Measurements from ENCODE around the gene DHX40. TPM values are rescaled to one million over a fixed set of nuclear protein-coding genes. Genes with fewer than 3 reads are reported as not detected.
A peak's percentile ranks its signal among the peaks of the same experiment; 100 is the strongest.

Gene DHX40
- total RNA-seq, 1 donor = 76.4 TPM

DNA sequence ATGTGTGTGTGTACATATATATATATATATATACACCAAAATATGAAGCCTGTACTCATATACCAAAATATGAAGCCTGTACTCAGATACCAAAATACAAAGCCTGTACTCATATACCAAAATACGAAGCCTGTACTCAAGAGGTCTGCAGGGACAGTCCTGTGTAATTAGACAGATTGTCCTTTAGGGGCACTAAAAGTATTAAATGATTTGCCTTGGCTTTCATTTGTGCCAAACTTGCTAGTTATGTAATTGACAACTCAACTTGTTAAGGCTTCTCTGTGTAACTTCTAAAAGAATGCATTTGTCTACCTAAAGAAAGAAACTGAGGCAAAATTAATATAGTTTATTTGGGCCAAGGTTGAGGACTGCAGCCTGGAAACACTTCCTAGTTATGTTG lies 30.8 kb upstream of the DHX40 start:
- no peaks in the 10 kb centered on the region for H4K20me1 ChIP-seq (ENCODE audit: insufficient read depth, low read length)
- H3K79me2 ChIP-seq (ENCODE audit: insufficient read depth, low read length) = no peaks in the 10 kb centered on the region
- no peak overlapping the region for H3K4me3 ChIP-seq (ENCODE audit: insufficient read depth, low read length)
- peaks cover 2% of the 10 kb centered on the region for H3K27me3 ChIP-seq (ENCODE audit: insufficient read depth, low read length)
- H3K4me2 ChIP-seq (ENCODE audit: insufficient read depth, low read length) = no peak overlapping the region
- H3K27ac ChIP-seq (ENCODE audit: low read depth, low read length) = no peak overlapping the region
- no peaks in the 10 kb centered on the region for H3K9me3 ChIP-seq (ENCODE audit: low read depth, low read length)
- TF ChIP-seq, protein P1, sequence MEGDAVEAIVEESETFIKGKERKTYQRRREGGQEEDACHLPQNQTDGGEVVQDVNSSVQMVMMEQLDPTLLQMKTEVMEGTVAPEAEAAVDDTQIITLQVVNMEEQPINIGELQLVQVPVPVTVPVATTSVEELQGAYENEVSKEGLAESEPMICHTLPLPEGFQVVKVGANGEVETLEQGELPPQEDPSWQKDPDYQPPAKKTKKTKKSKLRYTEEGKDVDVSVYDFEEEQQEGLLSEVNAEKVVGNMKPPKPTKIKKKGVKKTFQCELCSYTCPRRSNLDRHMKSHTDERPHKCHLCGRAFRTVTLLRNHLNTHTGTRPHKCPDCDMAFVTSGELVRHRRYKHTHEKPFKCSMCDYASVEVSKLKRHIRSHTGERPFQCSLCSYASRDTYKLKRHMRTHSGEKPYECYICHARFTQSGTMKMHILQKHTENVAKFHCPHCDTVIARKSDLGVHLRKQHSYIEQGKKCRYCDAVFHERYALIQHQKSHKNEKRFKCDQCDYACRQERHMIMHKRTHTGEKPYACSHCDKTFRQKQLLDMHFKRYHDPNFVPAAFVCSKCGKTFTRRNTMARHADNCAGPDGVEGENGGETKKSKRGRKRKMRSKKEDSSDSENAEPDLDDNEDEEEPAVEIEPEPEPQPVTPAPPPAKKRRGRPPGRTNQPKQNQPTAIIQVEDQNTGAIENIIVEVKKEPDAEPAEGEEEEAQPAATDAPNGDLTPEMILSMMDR (IDR thresholded peaks at IDR 0.05; ENCODE audit: extremely low read depth, low read depth, low read length) = no peak
- H2AFZ ChIP-seq (ENCODE audit: low read length) = no peak overlapping the region
- no peaks in the 10 kb centered on the region for H3K4me1 ChIP-seq (ENCODE audit: insufficient read depth, low read length)
- H3K36me3 ChIP-seq (ENCODE audit: insufficient read depth, low read length) = no peaks in the 10 kb centered on the region
- no peak for DNase-seq (ENCODE audit: insufficient read length, low spot score, missing footprints)

DNA sequence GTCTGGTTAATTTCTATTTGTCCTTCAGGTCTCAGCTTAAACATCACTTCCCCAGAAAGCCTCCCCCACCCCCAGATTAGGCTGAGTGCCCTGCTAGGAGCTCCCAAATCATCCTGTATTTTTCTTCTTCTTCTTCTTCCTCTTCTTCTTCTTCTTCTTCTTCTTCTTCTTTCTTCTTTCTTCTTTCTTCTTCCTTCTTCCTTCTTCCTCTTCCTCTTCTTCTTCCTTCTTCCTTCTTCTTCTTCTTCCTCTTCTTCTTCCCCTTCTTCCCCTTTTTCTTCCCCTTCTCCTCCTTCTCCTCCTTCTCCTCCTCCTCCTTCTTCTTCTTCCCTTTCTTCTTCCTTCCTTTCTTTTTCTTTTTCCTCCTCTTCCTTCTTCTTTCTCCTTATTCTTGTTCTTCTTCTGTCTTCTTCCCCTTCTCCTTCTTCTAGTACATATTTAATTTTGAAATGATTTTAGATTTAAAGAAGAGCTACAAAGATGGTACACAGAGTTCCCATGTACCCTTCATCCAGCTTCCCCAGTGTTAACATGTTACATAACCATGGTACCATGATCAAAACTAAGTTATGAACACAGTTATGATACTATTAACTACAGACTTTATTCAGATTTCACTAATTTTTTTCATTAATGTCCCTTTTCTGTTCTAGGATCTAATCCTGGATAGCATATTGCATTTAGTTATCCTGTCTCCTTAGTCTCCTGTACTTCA lies 27.1 kb upstream of the DHX40 start:
- H3K4me1 ChIP-seq (ENCODE audit: insufficient read depth, low read length) = no peaks in the 10 kb centered on the region
- H3K9me3 ChIP-seq (ENCODE audit: low read depth, low read length) = no peaks in the 10 kb centered on the region
- no peak for DNase-seq (ENCODE audit: insufficient read length, low spot score, missing footprints)
- H3K27me3 ChIP-seq (ENCODE audit: insufficient read depth, low read length) = peaks cover 5% of the 10 kb centered on the region
- no peak overlapping the region for H2AFZ ChIP-seq (ENCODE audit: low read length)
- H3K79me2 ChIP-seq (ENCODE audit: insufficient read depth, low read length) = no peaks in the 10 kb centered on the region
- H3K36me3 ChIP-seq (ENCODE audit: insufficient read depth, low read length) = no peaks in the 10 kb centered on the region
- no peak overlapping the region for H3K4me3 ChIP-seq (ENCODE audit: insufficient read depth, low read length)
- TF ChIP-seq, protein P1 (IDR thresholded peaks at IDR 0.05; ENCODE audit: extremely low read depth, low read depth, low read length) = no peak
- H3K27ac ChIP-seq (ENCODE audit: low read depth, low read length) = no peak overlapping the region
- no peak overlapping the region for H3K4me2 ChIP-seq (ENCODE audit: insufficient read depth, low read length)
- no peaks in the 10 kb centered on the region for H4K20me1 ChIP-seq (ENCODE audit: insufficient read depth, low read length)

DNA sequence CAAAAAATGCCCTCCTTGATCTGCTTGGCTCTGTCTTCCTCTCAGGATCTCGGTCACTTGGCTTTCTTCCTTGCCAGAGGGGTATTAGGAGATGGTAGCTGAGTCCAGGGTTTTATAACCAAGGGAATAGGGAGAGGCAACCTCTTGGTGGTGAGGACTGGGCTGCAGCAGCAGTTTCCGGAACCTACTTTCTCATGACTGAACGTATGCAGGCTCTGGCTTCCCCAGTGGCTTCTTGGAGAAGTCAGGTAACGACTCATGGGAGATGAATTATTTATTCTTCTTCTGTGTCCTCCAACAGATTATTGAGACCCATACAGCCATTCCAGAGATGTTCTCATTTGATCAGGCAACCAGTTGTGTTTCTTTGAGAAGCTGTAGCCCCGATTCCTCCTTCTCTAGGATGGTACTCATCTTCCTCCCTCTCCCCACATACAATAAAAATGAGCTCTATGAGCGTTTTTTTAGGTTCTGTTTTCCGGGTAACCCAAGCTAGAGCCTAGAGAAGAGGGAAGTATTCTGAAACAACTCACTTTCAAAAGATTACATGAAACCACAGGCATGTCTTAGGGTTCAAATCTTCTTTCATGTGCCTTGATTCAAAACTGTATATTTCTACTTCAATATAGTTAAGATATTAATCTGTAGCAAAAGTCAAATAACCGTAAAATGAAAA lies 22.3 kb upstream of the DHX40 start:
- Histone ChIP-seq H3K9me3 (ENCODE audit: low read depth, low read length) (no peaks in the 10 kb centered on the region), H3K27me3 (ENCODE audit: insufficient read depth, low read length) (peaks cover 5% of the 10 kb centered on the region), H3K27ac (ENCODE audit: low read depth, low read length) (no peak overlapping the region), H3K36me3 (ENCODE audit: insufficient read depth, low read length) (no peaks in the 10 kb centered on the region), H2AFZ (ENCODE audit: low read length) (no peak overlapping the region), H3K4me1 (ENCODE audit: insufficient read depth, low read length) (no peaks in the 10 kb centered on the region), H3K79me2 (ENCODE audit: insufficient read depth, low read length) (no peaks in the 10 kb centered on the region), H4K20me1 (ENCODE audit: insufficient read depth, low read length) (no peaks in the 10 kb centered on the region), H3K4me2 (ENCODE audit: insufficient read depth, low read length) (no peak overlapping the region), H3K4me3 (ENCODE audit: insufficient read depth, low read length) (no peak overlapping the region)
- TF ChIP-seq, protein P1 (IDR thresholded peaks at IDR 0.05; ENCODE audit: extremely low read depth, low read depth, low read length) = no peak
- DNase-seq (ENCODE audit: insufficient read length, low spot score, missing footprints) = peak; percentile 70

DNA sequence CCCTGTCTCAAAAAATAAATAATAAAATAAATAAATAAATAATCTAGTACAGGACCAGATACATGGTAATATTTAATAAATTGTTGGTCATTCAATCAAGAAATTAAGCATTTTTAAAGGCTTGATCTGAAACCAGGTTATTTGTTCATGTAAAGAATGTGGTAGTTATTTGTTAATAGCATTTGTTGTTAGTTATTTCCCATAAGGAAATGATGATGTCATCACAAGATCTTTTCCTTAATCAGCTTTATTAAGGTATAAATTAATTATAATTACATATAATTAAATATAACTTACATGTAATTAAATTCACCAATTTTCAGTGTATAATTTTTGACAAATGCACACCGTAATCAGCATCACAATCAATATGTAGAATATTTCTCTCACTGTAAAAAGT lies 19.5 kb upstream of the DHX40 start:
- Histone ChIP-seq H3K4me3 (ENCODE audit: insufficient read depth, low read length) (no peak overlapping the region), H4K20me1 (ENCODE audit: insufficient read depth, low read length) (no peaks in the 10 kb centered on the region), H3K9me3 (ENCODE audit: low read depth, low read length) (no peaks in the 10 kb centered on the region), H3K27ac (ENCODE audit: low read depth, low read length) (no peak overlapping the region), H3K36me3 (ENCODE audit: insufficient read depth, low read length) (no peaks in the 10 kb centered on the region), H3K27me3 (ENCODE audit: insufficient read depth, low read length) (peaks cover 3% of the 10 kb centered on the region), H3K4me1 (ENCODE audit: insufficient read depth, low read length) (no peaks in the 10 kb centered on the region), H3K79me2 (ENCODE audit: insufficient read depth, low read length) (no peaks in the 10 kb centered on the region), H2AFZ (ENCODE audit: low read length) (no peak overlapping the region), H3K4me2 (ENCODE audit: insufficient read depth, low read length) (no peak overlapping the region)
- DNase-seq (ENCODE audit: insufficient read length, low spot score, missing footprints) = peak; percentile 4
- TF ChIP-seq, protein P1 (IDR thresholded peaks at IDR 0.05; ENCODE audit: extremely low read depth, low read depth, low read length) = no peak
